Neutrophil (primary cell): ENCODE measurements around the gene RASSF10.

Experiments
- H3K27ac ChIP-seq: fragments of 200-600 bp; sonication (generic); 2 replicates; pipeline ENCODE4 v1.5.1; 2016; ENCODE audit warnings: mild to moderate bottlenecking, moderate library complexity
- H3K27me3 ChIP-seq: fragments of 200-600 bp; sonication (generic); 2 replicates; pipeline ENCODE4 v1.6.0; 2016; ENCODE audit warnings: mild to moderate bottlenecking
- H3K36me3 ChIP-seq: fragments of 200-600 bp; sonication (generic); 2 replicates; pipeline ENCODE4 v1.5.1; 2017
- H3K4me1 ChIP-seq, 2 experiments: fragments of 200-600 bp in 1 of 2; sonication (generic) in 1 of 2; 1 replicate in 1 of 2; 2 replicates in 1 of 2; pipeline versions ENCODE4 v1.5.1 to v1.6.1; 2013 to 2016; ENCODE audit warnings: low read depth in 1 of 2, low read length in 1 of 2, mild to moderate bottlenecking in 1 of 2, moderate library complexity in 1 of 2; ENCODE audit not compliant: control insufficient read depth in 1 of 2, insufficient read depth in 1 of 2
- H3K4me3 ChIP-seq, 2 experiments: fragments of 200-600 bp in 1 of 2; sonication (generic) in 1 of 2; 1 replicate in 1 of 2; 2 replicates in 1 of 2; pipeline ENCODE4 v1.5.1; 2013 to 2016; ENCODE audit warnings: low read depth in 1 of 2, low read length in 1 of 2, mild to moderate bottlenecking in 1 of 2, moderate library complexity in 1 of 2
- H3K9me3 ChIP-seq: fragments of 200-600 bp; sonication (generic); 2 replicates; pipeline ENCODE4 v1.5.1; 2016
- CTCF ChIP-seq: fragments of 200-600 bp; sonication (generic); IDR thresholded peaks from 2 replicates; pipeline ENCODE4 v1.5.1; 2016; ENCODE audit warnings: antibody characterized with exemption

The RASSF10 gene

GRCh38 chr11:13035711-13036110, 26.6 kb downstream of the RASSF10 start:
- no peak overlapping the region for H3K27ac ChIP-seq
- peaks cover 23% of the 10 kb centered on the region for H3K27me3 ChIP-seq
- H3K36me3 ChIP-seq: no peaks in the 10 kb centered on the region
- H3K9me3 ChIP-seq: no peaks in the 10 kb centered on the region
- H3K4me3 ChIP-seq: no peak overlapping the region
- no peaks in the 10 kb centered on the region for H3K4me1 ChIP-seq
- no peak for TF ChIP-seq CTCF

- Histone ChIP-seq H3K4me1 (no peaks in the 10 kb centered on the region), H3K4me3 (no peak overlapping the region), H3K27me3 (peaks cover 24% of the 10 kb centered on the region), H3K27ac (no peak overlapping the region), H3K36me3 (no peaks in the 10 kb centered on the region), H3K9me3 (no peaks in the 10 kb centered on the region)
- TF ChIP-seq CTCF: no peak
Observed at GRCh38 chr11:13036235-13036634, 27.1 kb downstream of the RASSF10 start.

GRCh38 chr11:13038366-13038765, 29.2 kb downstream of the RASSF10 start:
- TF ChIP-seq CTCF: no peak
- H3K27ac ChIP-seq: no peak overlapping the region
- H3K36me3 ChIP-seq: no peaks in the 10 kb centered on the region
- peaks cover 36% of the 10 kb centered on the region for H3K27me3 ChIP-seq
- H3K9me3 ChIP-seq: no peaks in the 10 kb centered on the region
- no peak overlapping the region for H3K4me3 ChIP-seq
- H3K4me1 ChIP-seq: no peaks in the 10 kb centered on the region

GRCh38 chr11:13039126-13039525, 30.0 kb downstream of the RASSF10 start:
- TF ChIP-seq CTCF: no peak
- Histone ChIP-seq H3K36me3 (no peaks in the 10 kb centered on the region), H3K27me3 (peaks cover 36% of the 10 kb centered on the region)

GRCh38 chr11:13040969-13041561, 31.9 kb downstream of the RASSF10 start:
- Histone ChIP-seq H3K36me3 (no peaks in the 10 kb centered on the region), H3K27ac (no peak overlapping the region), H3K9me3 (no peaks in the 10 kb centered on the region), H3K4me3 (no peak overlapping the region), H3K4me1 (no peaks in the 10 kb centered on the region), H3K27me3 (peaks cover 30% of the 10 kb centered on the region)
- TF ChIP-seq CTCF: no peak

More at GRCh38 chr11:13039126-13039525, 30.0 kb downstream of the RASSF10 start:
- Histone ChIP-seq H3K27ac (no peak overlapping the region), H3K4me1 (no peaks in the 10 kb centered on the region), H3K4me3 (no peak overlapping the region), H3K9me3 (no peaks in the 10 kb centered on the region)
